ENCODE results near the gene CDCA7. TPM values are rescaled to one million over a fixed set of nuclear protein-coding genes. Genes with fewer than 3 reads are reported as not detected.
"Not testable (repeated sequence)": the region's sequence is repeated elsewhere in the genome, so short reads cannot be mapped to it uniquely, and the experiment has no call there.

CDCA7 gene
- total RNA-seq, 1 donor from 2014 or later: 9.1 TPM

GRCh38 chr2:173359231-173359630 is 4.6 kb downstream of the CDCA7 start:
- no peak for DNase-seq (ENCODE audit: extremely low spot score in 2 of 2)
- H3K4me3 ChIP-seq: no peak overlapping the region
- H3K36me3 ChIP-seq: no peaks in the 10 kb centered on the region
- H3K27ac ChIP-seq: no peak overlapping the region
- H3K4me1 ChIP-seq: peaks cover 14% of the 10 kb centered on the region
- no peaks in the 10 kb centered on the region for H3K9me3 ChIP-seq
- no peak for TF ChIP-seq POLR2AphosphoS5 (IDR thresholded peaks at IDR 0.05; ENCODE audit: insufficient read depth in 1 of 2, low read depth in 1 of 2)
- no peak for TF ChIP-seq CTCF (IDR thresholded peaks at IDR 0.05)
- no peak for TF ChIP-seq POLR2A (IDR thresholded peaks at IDR 0.05)
- no peaks in the 10 kb centered on the region for H3K27me3 ChIP-seq
- intact Hi-C loops (cut with DNase I): no loop called here

GRCh38 chr2:173370198-173370597 is 15.5 kb downstream of the CDCA7 start:
- no peak for TF ChIP-seq POLR2A (IDR thresholded peaks at IDR 0.05)
- TF ChIP-seq CTCF (IDR thresholded peaks at IDR 0.05): no peak
- no peak for TF ChIP-seq POLR2AphosphoS5 (IDR thresholded peaks at IDR 0.05; ENCODE audit: insufficient read depth in 1 of 2, low read depth in 1 of 2)
- intact Hi-C loops (cut with DNase I): no loop called here
- no peak for DNase-seq (ENCODE audit: extremely low spot score in 2 of 2)

GRCh38 chr2:173371023-173371422 is 16.4 kb downstream of the CDCA7 start:
- DNase-seq (ENCODE audit: extremely low spot score in 2 of 2): no peak
- Histone ChIP-seq H3K27ac (no peak overlapping the region), H3K9me3 (no peaks in the 10 kb centered on the region)

More at GRCh38 chr2:173370198-173370597, 15.5 kb downstream of the CDCA7 start:
- Histone ChIP-seq H3K27me3 (no peaks in the 10 kb centered on the region), H3K36me3 (no peaks in the 10 kb centered on the region), H3K4me1 (no peaks in the 10 kb centered on the region), H3K27ac (no peak overlapping the region), H3K9me3 (no peaks in the 10 kb centered on the region), H3K4me3 (no peak overlapping the region)

GRCh38 chr2:173373290-173373689 is 18.6 kb downstream of the CDCA7 start:
- no peaks in the 10 kb centered on the region for H3K4me1 ChIP-seq
- no peak overlapping the region for H3K27ac ChIP-seq
- H3K9me3 ChIP-seq: no peaks in the 10 kb centered on the region
- no peaks in the 10 kb centered on the region for H3K27me3 ChIP-seq
- no peak for DNase-seq (ENCODE audit: extremely low spot score in 2 of 2)
- no peak overlapping the region for H3K4me3 ChIP-seq
- TF ChIP-seq POLR2AphosphoS5 (IDR thresholded peaks at IDR 0.05; ENCODE audit: insufficient read depth in 1 of 2, low read depth in 1 of 2): no peak
- TF ChIP-seq POLR2A (IDR thresholded peaks at IDR 0.05): no peak
- no peak for TF ChIP-seq CTCF (IDR thresholded peaks at IDR 0.05)
- intact Hi-C loops (cut with DNase I): no loop called here
- H3K36me3 ChIP-seq: no peaks in the 10 kb centered on the region

More at GRCh38 chr2:173371023-173371422, 16.4 kb downstream of the CDCA7 start:
- no peaks in the 10 kb centered on the region for H3K4me1 ChIP-seq
- no peaks in the 10 kb centered on the region for H3K27me3 ChIP-seq
- H3K4me3 ChIP-seq: no peak overlapping the region
- TF ChIP-seq POLR2AphosphoS5 (IDR thresholded peaks at IDR 0.05; ENCODE audit: insufficient read depth in 1 of 2, low read depth in 1 of 2) (no peak), CTCF (IDR thresholded peaks at IDR 0.05) (no peak), POLR2A (IDR thresholded peaks at IDR 0.05) (no peak)
- H3K36me3 ChIP-seq: no peaks in the 10 kb centered on the region
- intact Hi-C loops (cut with DNase I): no loop called here

- no peak for DNase-seq (ENCODE audit: extremely low spot score in 2 of 2)
- Histone ChIP-seq H3K4me3 (no peak overlapping the region), H3K36me3 (no peaks in the 10 kb centered on the region), H3K27ac (no peak overlapping the region), H3K9me3 (no peaks in the 10 kb centered on the region), H3K4me1 (no peaks in the 10 kb centered on the region), H3K27me3 (no peaks in the 10 kb centered on the region)
- intact Hi-C loops (cut with DNase I): no loop called here
- TF ChIP-seq POLR2A (IDR thresholded peaks at IDR 0.05) (no peak), CTCF (IDR thresholded peaks at IDR 0.05) (no peak), POLR2AphosphoS5 (IDR thresholded peaks at IDR 0.05; ENCODE audit: insufficient read depth in 1 of 2, low read depth in 1 of 2) (no peak)
These were observed 20.0 kb downstream of the CDCA7 start for GRCh38 chr2:173374634-173375033.

- H3K9me3 ChIP-seq; H3K27ac ChIP-seq; intact Hi-C loops (cut with DNase I); H3K4me1 ChIP-seq; H3K4me3 ChIP-seq; H3K36me3 ChIP-seq; H3K27me3 ChIP-seq; DNase-seq (ENCODE audit: extremely low spot score in 2 of 2): not testable (repeated sequence)
These were observed 30.9 kb downstream of the CDCA7 start for GRCh38 chr2:173385534-173385933.
